Peyer's patch (tissue), 4 donors: ENCODE measurements around the gene HTR1B.

Source experiments
- POLR2A ChIP-seq, 2 donors: fragments of 450-650 bp; IDR thresholded peaks; one replicate each; pipeline ENCODE4 v1.5.1; 2017; ENCODE audit warnings: antibody characterized with exemption in 2 of 2, mild to moderate bottlenecking in 2 of 2, moderate library complexity in 2 of 2
- TF ChIP-seq, protein P1 (sequence below), 6 experiments: fragments of 450-650 bp in 4 of 6; fragments of 200-600 bp in 2 of 6; sonication (generic) in 1 of 6; IDR thresholded peaks; one replicate each; pipeline ENCODE4 v1.5.1; 2017 to 2019; ENCODE audit warnings: antibody characterized with exemption in 6 of 6, mild to moderate bottlenecking in 3 of 6, moderate library complexity in 1 of 6

GRCh38 chr6:77502981-77503380, 39.7 kb upstream of the HTR1B start:
- TF ChIP-seq, protein P1, sequence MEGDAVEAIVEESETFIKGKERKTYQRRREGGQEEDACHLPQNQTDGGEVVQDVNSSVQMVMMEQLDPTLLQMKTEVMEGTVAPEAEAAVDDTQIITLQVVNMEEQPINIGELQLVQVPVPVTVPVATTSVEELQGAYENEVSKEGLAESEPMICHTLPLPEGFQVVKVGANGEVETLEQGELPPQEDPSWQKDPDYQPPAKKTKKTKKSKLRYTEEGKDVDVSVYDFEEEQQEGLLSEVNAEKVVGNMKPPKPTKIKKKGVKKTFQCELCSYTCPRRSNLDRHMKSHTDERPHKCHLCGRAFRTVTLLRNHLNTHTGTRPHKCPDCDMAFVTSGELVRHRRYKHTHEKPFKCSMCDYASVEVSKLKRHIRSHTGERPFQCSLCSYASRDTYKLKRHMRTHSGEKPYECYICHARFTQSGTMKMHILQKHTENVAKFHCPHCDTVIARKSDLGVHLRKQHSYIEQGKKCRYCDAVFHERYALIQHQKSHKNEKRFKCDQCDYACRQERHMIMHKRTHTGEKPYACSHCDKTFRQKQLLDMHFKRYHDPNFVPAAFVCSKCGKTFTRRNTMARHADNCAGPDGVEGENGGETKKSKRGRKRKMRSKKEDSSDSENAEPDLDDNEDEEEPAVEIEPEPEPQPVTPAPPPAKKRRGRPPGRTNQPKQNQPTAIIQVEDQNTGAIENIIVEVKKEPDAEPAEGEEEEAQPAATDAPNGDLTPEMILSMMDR (IDR thresholded peaks at IDR 0.05): no peak
- no peak for TF ChIP-seq POLR2A (IDR thresholded peaks at IDR 0.05)
